Muscle of leg (tissue), 11 donors: ENCODE results near the gene CCDC92B. TPM values are rescaled to one million over a fixed set of nuclear protein-coding genes. Genes with fewer than 3 reads are reported as not detected.

Source experiments
- DNase-seq: peaks from one replicate; pipeline ENCODE4 v3.0.0; 2013
- H3K27ac ChIP-seq: one replicate; pipeline ENCODE4 v1.5.1; 2013; ENCODE audit warnings: mild to moderate bottlenecking, low read length, control low read depth
- H3K27me3 ChIP-seq: one replicate; pipeline ENCODE4 v1.6.1; 2013; ENCODE audit warnings: low read length; ENCODE audit not compliant: control insufficient read depth, insufficient read depth
- H3K36me3 ChIP-seq: one replicate; pipeline ENCODE4 v1.6.1; 2013; ENCODE audit warnings: low read length; ENCODE audit not compliant: control insufficient read depth, insufficient read depth
- H3K4me1 ChIP-seq: one replicate; pipeline ENCODE4 v1.6.1; 2013; ENCODE audit warnings: low read length; ENCODE audit not compliant: control insufficient read depth, insufficient read depth
- H3K4me3 ChIP-seq: one replicate; pipeline ENCODE4 v1.5.1; 2013; ENCODE audit warnings: low read length, control low read depth
- H3K9me3 ChIP-seq: replicated peaks from 2 replicates; pipeline ENCODE4 v1.6.1; 2013; ENCODE audit warnings: low read depth, low read length; ENCODE audit not compliant: control insufficient read depth
- WGBS: methylation state at CpG from one replicate; pipeline ENCODE4 v1.1.5; 2013; ENCODE audit warnings: missing lambda C conversion rate; ENCODE audit not compliant: insufficient coverage; 5-methylcytosine and 5-hydroxymethylcytosine counted together
- polyA plus RNA-seq, 8 donors: library from polyadenylated mRNA; unstranded; fragments of 120-200 nt; gene quantifications; one replicate each; pipeline versions ENCODE4 v1.2.1 to v1.2.3, GENCODE V29; 2013; ENCODE audit warnings: inconsistent platforms in 1 of 8, low replicate concordance in 1 of 8; ENCODE audit not compliant: insufficient read length in 8 of 8, insufficient read depth in 1 of 8
- total RNA-seq: library from RNA; stranded (reverse); fragments of 120-200 nt; gene quantifications from one replicate; pipeline ENCODE4 v1.2.4, GENCODE V29; 2013

The CCDC92B gene
- total and polyA plus RNA-seq, 9 donors: 0.08 to 0.25 (median 0.13) TPM

DNA sequence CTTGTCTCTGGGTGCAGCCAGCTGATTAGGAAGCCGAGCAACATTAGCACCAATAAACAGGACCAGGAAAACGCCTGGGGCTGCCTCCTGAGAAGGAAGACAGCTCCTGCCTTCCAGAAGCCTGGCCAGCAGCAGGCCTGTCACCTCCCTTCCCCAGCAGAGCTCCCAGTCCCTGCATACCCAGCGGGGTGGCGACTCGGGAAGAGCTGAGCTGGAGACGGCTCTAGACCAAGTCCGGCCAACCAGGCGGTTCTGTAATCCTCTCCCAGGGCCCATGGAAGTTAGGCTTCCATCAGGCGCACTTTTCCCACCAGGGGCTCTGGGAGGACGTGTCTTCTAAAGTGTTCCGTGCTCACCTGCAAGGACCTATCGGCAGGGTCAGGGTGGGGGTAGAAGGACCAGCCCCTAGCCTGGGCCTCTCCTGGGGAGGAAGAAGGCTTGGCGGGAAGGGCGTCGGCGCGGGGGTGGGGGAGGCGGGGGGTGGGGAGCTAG is 25.9 kb downstream of the CCDC92B start:
- H3K4me1 ChIP-seq: peaks cover 9% of the 10 kb centered on the region
- 12% methylated on average over 7 of the region's 18 CpGs for WGBS
- H3K9me3 ChIP-seq: no peaks in the 10 kb centered on the region
- no peak overlapping the region for H3K27ac ChIP-seq
- DNase-seq: peak; percentile 26
- no peaks in the 10 kb centered on the region for H3K36me3 ChIP-seq
- H3K27me3 ChIP-seq: peaks cover 36% of the 10 kb centered on the region
- peak overlapping the region; percentile 30 for H3K4me3 ChIP-seq

DNA sequence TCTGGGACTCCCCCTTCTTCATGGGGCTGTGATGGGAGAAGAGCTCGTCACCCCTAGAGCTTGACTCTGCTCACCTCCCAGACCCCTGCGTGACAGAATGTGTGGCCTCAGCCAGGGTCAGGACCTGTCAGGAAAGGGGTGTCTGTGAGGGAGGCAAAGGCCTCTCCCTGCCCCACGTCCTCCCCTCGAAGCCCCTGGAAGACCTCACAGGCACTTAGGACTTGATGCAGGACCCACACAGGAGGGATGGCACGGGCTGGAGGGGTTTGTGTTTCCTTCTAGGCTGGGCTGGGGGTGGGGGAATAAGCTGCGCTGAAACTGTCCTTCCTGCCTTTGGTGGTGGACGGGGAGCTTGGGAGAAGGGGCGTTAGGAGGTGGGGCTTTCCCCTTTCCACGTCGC is 26.8 kb downstream of the CCDC92B start:
- DNase-seq: no peak
- H3K27ac ChIP-seq: no peak overlapping the region
- WGBS: 32% methylated on average over 6 of the region's 10 CpGs
- H3K4me3 ChIP-seq: no peak overlapping the region
- no peaks in the 10 kb centered on the region for H3K9me3 ChIP-seq
- H3K4me1 ChIP-seq: peaks cover 9% of the 10 kb centered on the region
- H3K27me3 ChIP-seq: peaks cover 36% of the 10 kb centered on the region
- H3K36me3 ChIP-seq: no peaks in the 10 kb centered on the region

DNA sequence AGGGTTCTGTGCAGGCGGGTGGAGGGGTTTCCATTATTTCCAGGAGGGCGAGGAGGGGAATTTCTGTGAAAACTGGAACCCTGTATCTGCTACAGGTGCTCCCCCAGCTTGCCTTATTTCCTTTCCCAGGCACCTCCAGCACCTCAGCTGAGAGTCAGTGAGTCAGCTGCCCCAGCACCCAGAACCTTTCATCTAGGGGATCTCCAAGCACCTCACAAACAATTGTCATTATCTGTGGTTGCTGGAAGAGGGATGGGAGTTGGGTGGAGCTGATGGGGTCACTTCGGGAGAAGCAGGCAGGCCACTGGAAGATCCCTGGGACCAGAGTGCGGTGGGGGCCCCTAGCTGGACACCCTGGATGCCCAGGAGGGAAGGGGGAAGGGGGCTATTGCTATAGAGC is 27.8 kb downstream of the CCDC92B start:
- Histone ChIP-seq H3K27ac (no peak overlapping the region), H3K36me3 (no peaks in the 10 kb centered on the region), H3K27me3 (peaks cover 31% of the 10 kb centered on the region), H3K9me3 (no peaks in the 10 kb centered on the region), H3K4me3 (no peak overlapping the region), H3K4me1 (peaks cover 9% of the 10 kb centered on the region)
- WGBS: 84% methylated on average over 4 of the region's 4 CpGs
- no peak for DNase-seq

DNA sequence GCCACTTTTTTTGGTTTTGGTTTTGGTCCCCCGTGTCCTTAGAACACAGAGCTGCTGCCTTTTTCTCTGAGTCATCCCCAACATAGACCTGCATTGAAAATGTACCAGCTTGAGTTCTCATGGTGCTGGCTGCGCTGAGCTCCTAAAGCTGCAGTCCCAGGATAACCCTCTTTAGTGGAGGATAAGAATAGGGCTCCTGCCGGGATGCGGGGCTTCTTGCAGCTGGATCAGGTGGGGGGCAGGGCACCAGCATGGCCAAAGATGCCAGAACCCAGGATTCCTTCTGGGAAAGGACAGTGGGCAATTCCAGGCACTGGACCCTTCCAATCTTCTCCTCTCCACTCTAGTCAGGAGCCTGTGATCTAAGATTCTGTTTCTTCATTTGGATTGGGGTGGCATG is 29.6 kb downstream of the CCDC92B start:
- Histone ChIP-seq H3K27me3 (peaks cover 22% of the 10 kb centered on the region), H3K4me1 (peaks cover 8% of the 10 kb centered on the region), H3K36me3 (peaks cover 3% of the 10 kb centered on the region), H3K9me3 (no peaks in the 10 kb centered on the region), H3K27ac (no peak overlapping the region), H3K4me3 (no peak overlapping the region)
- no peak for DNase-seq
- 60% methylated on average over 1 of the region's 4 CpGs for whole genome bisulfite sequencing

DNA sequence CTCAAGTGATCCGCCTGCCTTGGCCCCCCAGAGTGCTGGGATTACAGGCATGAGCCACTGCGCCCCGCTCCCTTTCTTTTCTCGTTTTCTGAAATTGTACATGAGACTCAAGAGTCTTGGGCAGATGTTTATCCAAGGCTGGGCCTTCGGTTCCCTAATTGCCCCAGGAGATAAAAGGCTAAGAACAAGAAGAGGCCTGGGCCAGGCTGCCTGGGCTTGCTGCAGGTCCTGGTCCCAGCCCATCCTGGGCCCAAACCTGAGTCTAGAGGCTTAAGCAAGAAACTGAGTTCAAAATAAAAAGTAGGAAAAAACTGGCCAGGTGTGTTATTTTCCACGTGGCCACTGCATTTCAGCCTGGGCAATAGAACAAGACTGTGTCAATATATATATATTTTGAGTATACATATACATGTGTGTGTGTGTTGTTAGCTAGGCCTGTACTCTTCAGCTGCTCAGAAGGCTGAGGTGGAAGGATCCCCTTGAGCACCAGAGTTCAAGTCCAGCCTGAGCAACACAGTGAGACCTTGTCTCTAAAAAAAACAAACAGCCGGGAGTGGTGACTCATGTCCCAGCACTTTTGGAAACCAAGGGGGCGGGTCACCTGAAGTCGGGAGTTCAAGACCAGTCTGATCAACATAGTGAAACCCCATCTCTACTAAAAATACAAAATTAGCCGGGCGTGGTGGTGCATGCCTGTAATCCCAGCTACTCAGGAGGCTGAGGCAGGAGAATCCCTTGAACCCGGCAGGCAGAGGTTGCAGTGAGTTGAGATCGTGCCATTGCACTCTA is 31.1 kb downstream of the CCDC92B start:
- Histone ChIP-seq H3K4me1 (peaks cover under 1% of the 10 kb centered on the region), H3K36me3 (peaks cover 3% of the 10 kb centered on the region), H3K27me3 (peaks cover 14% of the 10 kb centered on the region), H3K9me3 (no peaks in the 10 kb centered on the region), H3K4me3 (no peak overlapping the region), H3K27ac (no peak overlapping the region)
- 63% methylated on average over 7 of the region's 13 CpGs for WGBS
- DNase-seq: no peak

- Histone ChIP-seq H3K4me1 (peaks cover 10% of the 10 kb centered on the region), H3K4me3 (no peak overlapping the region), H3K27ac (no peak overlapping the region), H3K9me3 (no peaks in the 10 kb centered on the region), H3K36me3 (peaks cover 3% of the 10 kb centered on the region), H3K27me3 (no peaks in the 10 kb centered on the region)
- WGBS: no CpG with 5 or more reads among the region's 5 CpGs
- no peak for DNase-seq
Measured at GRCh38 chr17:2716649-2717048, 32.8 kb downstream of the CCDC92B start.

GRCh38 chr17:2713881-2714280 is 35.6 kb downstream of the CCDC92B start:
- Histone ChIP-seq H3K4me1 (peaks cover 30% of the 10 kb centered on the region), H3K27ac (no peak overlapping the region), H3K9me3 (no peaks in the 10 kb centered on the region), H3K4me3 (no peak overlapping the region), H3K27me3 (no peaks in the 10 kb centered on the region), H3K36me3 (peaks cover 3% of the 10 kb centered on the region)
- 75% methylated on average over 1 of the region's 9 CpGs for WGBS
- no peak for DNase-seq

- Histone ChIP-seq H3K9me3 (no peaks in the 10 kb centered on the region), H3K4me3 (peak overlapping the region; percentile 70), H3K27me3 (no peaks in the 10 kb centered on the region), H3K4me1 (peaks cover 44% of the 10 kb centered on the region), H3K27ac (peak overlapping the region; percentile 84), H3K36me3 (peaks cover 3% of the 10 kb centered on the region)
- DNase-seq: peak; percentile 48
- WGBS: 36% methylated on average over 26 of the region's 36 CpGs
Measured at GRCh38 chr17:2712300-2713043, 37.0 kb downstream of the CCDC92B start.

- Histone ChIP-seq H3K27ac (peak within 1 kb of the TSS; percentile 84), H3K4me1 (peaks cover 50% of the 10 kb centered on the region), H3K36me3 (peaks cover 3% of the 10 kb centered on the region), H3K4me3 (peak within 1 kb of the TSS; percentile 70), H3K9me3 (no peaks in the 10 kb centered on the region), H3K27me3 (no peaks in the 10 kb centered on the region)
- peak; percentile 99 for DNase-seq
- 1% methylated on average over 70 of the region's 76 CpGs for WGBS
Measured at GRCh38 chr17:2711608-2712299, 37.7 kb downstream of the CCDC92B start, which contains the start of gene CLUH. CLUH (minus strand) TSS chr17:2711764; CDS start chr17:2711661, 103 bp downstream.
